Activated naive CD4-positive, alpha-beta T cell treated with anti-CD3 and anti-CD28 coated beads, Interleukin-2, amount 50 U/mL, for 24 hours (primary cell): Measurements from ENCODE around the gene SLC17A9.

Experiments
- H3K27ac Mint-ChIP-seq: one replicate; pipeline ENCODE4 v1.8.0; 2021; ENCODE audit warnings: mild to moderate bottlenecking, mixed read lengths
- H3K27me3 Mint-ChIP-seq: one replicate; pipeline ENCODE4 v1.8.0; 2021; ENCODE audit warnings: mixed read lengths
- H3K36me3 Mint-ChIP-seq: one replicate; pipeline ENCODE4 v1.8.0; 2021; ENCODE audit warnings: mixed read lengths
- H3K4me1 Mint-ChIP-seq: one replicate; pipeline ENCODE4 v1.8.0; 2021; ENCODE audit warnings: mixed read lengths
- H3K4me3 Mint-ChIP-seq: one replicate; pipeline ENCODE4 v1.8.0; 2021; ENCODE audit warnings: mild to moderate bottlenecking, mixed read lengths
- H3K9me3 Mint-ChIP-seq: one replicate; pipeline ENCODE4 v1.8.0; 2021; ENCODE audit warnings: mixed read lengths

The SLC17A9 gene

GRCh38 chr20:62952373-62952967 is at the start of gene SLC17A9:
Gene SLC17A9, plus strand, starts transcription at chr20:62952709. Its CDS starts 122 bp downstream, at chr20:62952831.
- H3K27me3 Mint-ChIP-seq, result no peaks in the 10 kb centered on the region
- H3K4me3 Mint-ChIP-seq, result peak within 1 kb of the TSS; percentile 39
- peaks cover 31% of the 10 kb centered on the region for H3K4me1 Mint-ChIP-seq
- no peaks in the 10 kb centered on the region for H3K9me3 Mint-ChIP-seq
- peaks cover 10% of the 10 kb centered on the region for H3K36me3 Mint-ChIP-seq
- peak within 1 kb of the TSS; percentile 41 for H3K27ac Mint-ChIP-seq

GRCh38 chr20:62902926-62903615 is 49.4 kb upstream of the SLC17A9 start:
- H3K27ac Mint-ChIP-seq, result no peak overlapping the region
- H3K4me3 Mint-ChIP-seq, result no peak overlapping the region
- peaks cover 36% of the 10 kb centered on the region for H3K4me1 Mint-ChIP-seq
- peaks cover 15% of the 10 kb centered on the region for H3K36me3 Mint-ChIP-seq
- no peaks in the 10 kb centered on the region for H3K27me3 Mint-ChIP-seq
- no peaks in the 10 kb centered on the region for H3K9me3 Mint-ChIP-seq

GRCh38 chr20:62905536-62906117 is 46.9 kb upstream of the SLC17A9 start:
- Mint-ChIP-seq H3K4me3 (no peak overlapping the region), H3K9me3 (no peaks in the 10 kb centered on the region), H3K4me1 (peaks cover 26% of the 10 kb centered on the region), H3K27me3 (no peaks in the 10 kb centered on the region), H3K36me3 (peaks cover 23% of the 10 kb centered on the region), H3K27ac (no peak overlapping the region)

GRCh38 chr20:62906209-62906608 is 46.3 kb upstream of the SLC17A9 start:
- H3K36me3 Mint-ChIP-seq, result peaks cover 26% of the 10 kb centered on the region
- H3K9me3 Mint-ChIP-seq, result no peaks in the 10 kb centered on the region
- no peaks in the 10 kb centered on the region for H3K27me3 Mint-ChIP-seq
- H3K27ac Mint-ChIP-seq, result no peak overlapping the region
- H3K4me3 Mint-ChIP-seq, result no peak overlapping the region
- H3K4me1 Mint-ChIP-seq, result peaks cover 20% of the 10 kb centered on the region

- no peaks in the 10 kb centered on the region for H3K27me3 Mint-ChIP-seq
Measured at GRCh38 chr20:62906647-62907375, 45.7 kb upstream of the SLC17A9 start.

GRCh38 chr20:62907384-62908317 is 44.9 kb upstream of the SLC17A9 start:
- peaks cover 24% of the 10 kb centered on the region for H3K4me1 Mint-ChIP-seq
- H3K36me3 Mint-ChIP-seq, result peaks cover 23% of the 10 kb centered on the region

More at GRCh38 chr20:62906647-62907375, 45.7 kb upstream of the SLC17A9 start:
- Mint-ChIP-seq H3K4me1 (peaks cover 21% of the 10 kb centered on the region), H3K9me3 (no peaks in the 10 kb centered on the region), H3K36me3 (peaks cover 26% of the 10 kb centered on the region), H3K27ac (peak overlapping the region; percentile 17), H3K4me3 (no peak overlapping the region)

GRCh38 chr20:62908971-62909791 is 43.3 kb upstream of the SLC17A9 start:
- Mint-ChIP-seq H3K4me1 (peaks cover 37% of the 10 kb centered on the region), H3K27ac (peak overlapping the region; percentile 59), H3K4me3 (no peak overlapping the region), H3K36me3 (peaks cover 22% of the 10 kb centered on the region), H3K9me3 (no peaks in the 10 kb centered on the region), H3K27me3 (no peaks in the 10 kb centered on the region)

More at GRCh38 chr20:62907384-62908317, 44.9 kb upstream of the SLC17A9 start:
- no peaks in the 10 kb centered on the region for H3K9me3 Mint-ChIP-seq
- no peak overlapping the region for H3K4me3 Mint-ChIP-seq
- no peaks in the 10 kb centered on the region for H3K27me3 Mint-ChIP-seq
- H3K27ac Mint-ChIP-seq, result no peak overlapping the region

- Mint-ChIP-seq H3K27me3 (no peaks in the 10 kb centered on the region), H3K4me1 (peaks cover 47% of the 10 kb centered on the region), H3K9me3 (no peaks in the 10 kb centered on the region), H3K36me3 (peaks cover 15% of the 10 kb centered on the region), H3K27ac (no peak overlapping the region), H3K4me3 (no peak overlapping the region)
Measured at GRCh38 chr20:62910217-62910766, 42.2 kb upstream of the SLC17A9 start.

GRCh38 chr20:62910777-62911497 is 41.6 kb upstream of the SLC17A9 start:
- Mint-ChIP-seq H3K4me3 (no peak overlapping the region), H3K9me3 (no peaks in the 10 kb centered on the region), H3K27ac (no peak overlapping the region), H3K36me3 (peaks cover 13% of the 10 kb centered on the region), H3K4me1 (peaks cover 54% of the 10 kb centered on the region), H3K27me3 (no peaks in the 10 kb centered on the region)

GRCh38 chr20:62911701-62912280 is 40.7 kb upstream of the SLC17A9 start:
- Mint-ChIP-seq H3K4me1 (peaks cover 61% of the 10 kb centered on the region), H3K27me3 (no peaks in the 10 kb centered on the region), H3K36me3 (peaks cover 13% of the 10 kb centered on the region), H3K9me3 (no peaks in the 10 kb centered on the region), H3K27ac (peak overlapping the region; percentile 23), H3K4me3 (no peak overlapping the region)

GRCh38 chr20:62913043-62913630 is 39.4 kb upstream of the SLC17A9 start:
- peaks cover 11% of the 10 kb centered on the region for H3K36me3 Mint-ChIP-seq
- H3K27ac Mint-ChIP-seq, result peak overlapping the region; percentile 60
- H3K4me1 Mint-ChIP-seq, result peaks cover 70% of the 10 kb centered on the region
- no peak overlapping the region for H3K4me3 Mint-ChIP-seq
- no peaks in the 10 kb centered on the region for H3K27me3 Mint-ChIP-seq
- no peaks in the 10 kb centered on the region for H3K9me3 Mint-ChIP-seq

- H3K4me1 Mint-ChIP-seq, result peaks cover 77% of the 10 kb centered on the region
Measured at GRCh38 chr20:62914436-62914835, 38.1 kb upstream of the SLC17A9 start.

GRCh38 chr20:62914970-62915457 is 37.5 kb upstream of the SLC17A9 start:
- Mint-ChIP-seq H3K27me3 (no peaks in the 10 kb centered on the region), H3K4me3 (peak overlapping the region; percentile 67), H3K4me1 (peaks cover 78% of the 10 kb centered on the region), H3K9me3 (no peaks in the 10 kb centered on the region), H3K36me3 (peaks cover 7% of the 10 kb centered on the region), H3K27ac (peak overlapping the region; percentile 63)

More at GRCh38 chr20:62914436-62914835, 38.1 kb upstream of the SLC17A9 start:
- H3K36me3 Mint-ChIP-seq, result peaks cover 10% of the 10 kb centered on the region
- no peaks in the 10 kb centered on the region for H3K9me3 Mint-ChIP-seq
- H3K27me3 Mint-ChIP-seq, result no peaks in the 10 kb centered on the region
- no peak overlapping the region for H3K27ac Mint-ChIP-seq
- no peak overlapping the region for H3K4me3 Mint-ChIP-seq
